Thyroid gland (tissue), 4 donors: ENCODE results near the gene NGB.

Source experiments
- CTCF ChIP-seq, 6 experiments: fragments of 200-600 bp in 3 of 6; fragments of 450-650 bp in 3 of 6; sonication (generic) in 3 of 6; IDR thresholded peaks; one replicate each; pipeline ENCODE4 v1.5.1; 2016 to 2019; ENCODE audit warnings: antibody characterized with exemption in 6 of 6, mild to moderate bottlenecking in 2 of 6, inconsistent platforms in 1 of 6, moderate library complexity in 1 of 6
- POLR2A ChIP-seq, 2 donors: fragments of 450-650 bp; IDR thresholded peaks; one replicate each; pipeline ENCODE4 v1.6.1; 2017; ENCODE audit warnings: antibody characterized with exemption in 2 of 2, mild to moderate bottlenecking in 2 of 2, moderate library complexity in 1 of 2

DNA sequence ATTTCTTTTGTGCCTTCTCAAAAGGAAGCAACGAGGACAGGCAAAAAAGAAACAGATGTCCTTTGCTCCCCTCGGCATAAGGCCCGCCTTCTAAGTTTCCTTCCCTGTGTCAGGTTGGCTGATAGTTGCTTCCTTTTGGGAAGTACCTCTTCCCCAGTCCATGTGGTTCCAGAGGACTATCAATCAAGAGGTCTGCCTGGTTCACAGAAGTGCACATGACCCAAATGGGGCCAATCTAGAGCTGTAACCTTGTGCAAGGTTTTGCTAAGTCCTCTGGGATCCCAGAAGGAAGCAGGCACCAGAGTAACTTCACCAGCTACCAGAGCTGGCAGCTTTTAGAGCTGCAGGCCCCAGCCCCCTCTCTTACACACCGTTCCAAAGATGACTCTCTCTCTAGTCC is 46.8 kb downstream of the NGB start:
- TF ChIP-seq CTCF (IDR thresholded peaks at IDR 0.05) (no peak), POLR2A (IDR thresholded peaks at IDR 0.05) (no peak)
